GM12875 (cell line): Measurements from ENCODE around the gene HIGD1C.
"Not testable (repeated sequence)": the region's sequence is repeated elsewhere in the genome, so short reads cannot be mapped to it uniquely, and the experiment has no call there.

Experiments
- H3K4me3 ChIP-seq: one replicate; pipeline ENCODE4 v1.5.1; 2011; ENCODE audit warnings: low read depth, low read length, control low read depth
- TF ChIP-seq, protein P1 (sequence below): IDR thresholded peaks from 2 replicates; pipeline ENCODE4 v1.5.1; 2011; ENCODE audit warnings: low read depth, mild to moderate bottlenecking, control low read depth, inconsistent platforms, low read length, moderate library complexity, borderline replicate concordance; ENCODE audit not compliant: insufficient read depth

Gene HIGD1C

GRCh38 chr12:50949801-50950302, 2.5 kb upstream of the HIGD1C start:
- no peak overlapping the region for H3K4me3 ChIP-seq
- TF ChIP-seq, protein P1, sequence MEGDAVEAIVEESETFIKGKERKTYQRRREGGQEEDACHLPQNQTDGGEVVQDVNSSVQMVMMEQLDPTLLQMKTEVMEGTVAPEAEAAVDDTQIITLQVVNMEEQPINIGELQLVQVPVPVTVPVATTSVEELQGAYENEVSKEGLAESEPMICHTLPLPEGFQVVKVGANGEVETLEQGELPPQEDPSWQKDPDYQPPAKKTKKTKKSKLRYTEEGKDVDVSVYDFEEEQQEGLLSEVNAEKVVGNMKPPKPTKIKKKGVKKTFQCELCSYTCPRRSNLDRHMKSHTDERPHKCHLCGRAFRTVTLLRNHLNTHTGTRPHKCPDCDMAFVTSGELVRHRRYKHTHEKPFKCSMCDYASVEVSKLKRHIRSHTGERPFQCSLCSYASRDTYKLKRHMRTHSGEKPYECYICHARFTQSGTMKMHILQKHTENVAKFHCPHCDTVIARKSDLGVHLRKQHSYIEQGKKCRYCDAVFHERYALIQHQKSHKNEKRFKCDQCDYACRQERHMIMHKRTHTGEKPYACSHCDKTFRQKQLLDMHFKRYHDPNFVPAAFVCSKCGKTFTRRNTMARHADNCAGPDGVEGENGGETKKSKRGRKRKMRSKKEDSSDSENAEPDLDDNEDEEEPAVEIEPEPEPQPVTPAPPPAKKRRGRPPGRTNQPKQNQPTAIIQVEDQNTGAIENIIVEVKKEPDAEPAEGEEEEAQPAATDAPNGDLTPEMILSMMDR, result no peak

DNA sequence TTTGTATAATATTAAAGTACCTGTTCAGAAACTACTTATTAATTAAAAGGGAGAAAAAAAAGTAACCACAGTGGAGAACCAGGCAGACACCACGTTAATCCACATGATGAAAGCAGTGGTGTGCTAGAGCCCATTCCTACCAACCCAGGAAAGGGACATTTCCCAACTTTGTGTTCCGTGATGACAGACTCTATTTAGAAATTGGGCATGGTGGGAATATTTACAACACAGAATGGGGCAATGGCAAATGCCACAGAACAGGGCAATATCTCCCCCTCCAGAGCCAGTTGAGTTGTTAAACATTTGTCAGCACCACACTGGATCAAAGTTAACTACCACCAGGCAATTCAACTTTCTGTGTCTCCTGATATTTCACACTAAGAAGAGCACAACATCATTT, 1.2 kb upstream of the HIGD1C start:
- TF ChIP-seq, protein P1, result no peak
- no peak overlapping the region for H3K4me3 ChIP-seq

DNA sequence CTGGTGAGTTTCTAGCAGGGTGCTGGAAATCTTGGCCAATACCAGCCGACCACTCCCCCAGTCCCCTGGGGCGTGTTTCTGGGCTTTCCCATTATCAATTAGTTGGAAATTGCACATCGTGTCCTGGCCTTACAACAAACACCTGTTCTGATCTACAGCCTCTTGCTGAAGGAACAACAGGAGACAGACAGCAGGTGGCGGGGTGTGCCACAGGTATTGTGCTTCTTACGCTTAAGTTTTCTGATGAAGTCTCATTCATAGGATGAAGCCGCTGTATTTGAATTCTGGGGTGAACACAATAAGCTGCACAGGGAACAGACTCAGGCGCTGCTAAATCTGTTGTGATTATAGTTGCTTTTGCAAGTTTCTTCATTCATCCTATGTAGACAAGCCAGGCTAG, 703 bp downstream of the HIGD1C start:
- H3K4me3 ChIP-seq, result no peak overlapping the region
- TF ChIP-seq, protein P1, result no peak

- not testable (repeated sequence) for H3K4me3 ChIP-seq
Measured at GRCh38 chr12:50954789-50955188, 2.4 kb downstream of the HIGD1C start.

DNA sequence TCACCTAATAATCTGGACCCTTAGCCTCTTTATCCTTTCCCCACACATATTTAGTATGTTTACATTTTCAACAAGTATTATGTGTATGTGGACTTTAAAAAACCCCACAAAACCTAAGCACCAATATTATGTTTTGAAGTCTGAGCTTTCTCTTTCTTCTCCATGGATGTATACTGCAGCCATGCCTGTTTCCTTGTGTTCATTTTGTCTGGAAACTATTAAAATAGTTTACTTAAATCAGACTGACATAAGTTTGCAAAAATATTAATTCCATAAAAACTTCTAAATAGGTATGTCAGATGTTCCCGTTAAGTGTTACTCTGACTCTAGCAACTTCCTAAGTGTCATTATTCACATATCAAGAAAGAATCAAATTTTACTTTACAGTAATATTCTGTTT, 2.9 kb downstream of the HIGD1C start:
- TF ChIP-seq, protein P1, result no peak
- no peak overlapping the region for H3K4me3 ChIP-seq

DNA sequence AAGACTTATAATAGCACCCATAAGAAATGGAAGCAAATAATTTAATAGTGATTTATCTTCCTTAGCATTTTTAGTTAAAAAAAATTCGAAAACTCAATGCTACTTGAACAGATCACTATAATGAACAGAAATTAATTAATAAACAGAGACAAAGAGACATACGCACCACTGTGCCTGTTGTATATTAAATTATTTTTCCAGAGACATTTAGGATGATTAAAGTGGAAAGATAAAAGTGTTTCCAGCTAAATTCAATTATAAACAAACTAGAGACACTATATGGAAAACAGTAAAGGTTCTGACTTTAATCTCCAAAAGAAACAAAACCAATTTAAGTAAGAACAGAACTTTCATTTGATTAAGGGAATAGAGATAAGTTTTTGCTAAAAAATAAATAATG, 3.4 kb downstream of the HIGD1C start:
- H3K4me3 ChIP-seq, result no peak overlapping the region
- TF ChIP-seq, protein P1, result no peak

GRCh38 chr12:50960130-50960529, 7.8 kb downstream of the HIGD1C start:
- no peak overlapping the region for H3K4me3 ChIP-seq
- TF ChIP-seq, protein P1, result no peak

GRCh38 chr12:50961708-50962107, 9.4 kb downstream of the HIGD1C start:
- no peak overlapping the region for H3K4me3 ChIP-seq
- TF ChIP-seq, protein P1, result no peak
